OCI-LY7 (cell line): ENCODE measurements around the gene NPFFR2.

ENCODE experiments used
- EZH2phosphoT487 ChIP-seq: fragments of 200-600 bp; sonication (generic); IDR thresholded peaks from 2 replicates; pipeline ENCODE4 v1.6.1; 2018; ENCODE audit warnings: low read depth, borderline replicate concordance, mild to moderate bottlenecking, mixed run types, antibody characterized with exemption, low read length, moderate library complexity, mixed read lengths
- TF ChIP-seq, protein P1 (sequence below): fragments of 200-600 bp; sonication (generic); conservative IDR thresholded peaks from 2 replicates; pipeline ENCODE4 v1.5.1; 2014; ENCODE audit warnings: mild to moderate bottlenecking, antibody characterized with exemption, low read length, moderate library complexity, mixed read lengths

DNA sequence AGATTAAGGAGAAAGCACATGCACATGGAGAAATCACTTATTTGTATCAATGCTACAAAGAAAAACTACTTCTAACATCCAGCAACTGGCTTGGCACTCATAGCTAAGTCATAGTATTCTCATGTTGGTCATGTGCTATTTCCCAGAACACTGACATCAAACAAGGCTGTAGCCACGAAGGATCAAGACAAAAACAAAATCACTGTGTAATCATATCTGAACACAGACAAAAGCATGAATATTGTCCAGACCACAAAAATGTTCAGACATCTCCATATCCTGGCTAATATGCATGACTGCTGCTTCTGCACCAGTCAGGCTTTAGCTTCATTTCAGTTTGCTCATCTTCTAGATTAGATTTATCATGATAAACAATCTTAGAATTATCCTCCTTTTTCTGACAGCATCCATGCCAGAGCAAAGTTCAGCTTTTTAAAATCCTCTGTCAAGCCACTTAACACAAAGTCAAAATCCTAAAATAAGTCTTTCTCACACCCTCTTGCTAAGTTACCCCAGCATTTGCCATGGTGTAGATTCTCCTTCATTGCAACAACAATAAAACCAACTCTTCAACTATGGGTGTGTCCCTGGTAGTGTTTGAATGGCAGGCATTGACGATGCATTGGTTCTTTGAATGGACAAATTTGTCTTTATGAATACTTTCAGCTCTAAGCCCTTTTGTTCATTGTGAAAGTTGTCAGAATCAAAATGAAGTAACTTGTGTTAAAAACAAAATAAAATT lies 39.1 kb upstream of the NPFFR2 start:
- TF ChIP-seq, protein P1, sequence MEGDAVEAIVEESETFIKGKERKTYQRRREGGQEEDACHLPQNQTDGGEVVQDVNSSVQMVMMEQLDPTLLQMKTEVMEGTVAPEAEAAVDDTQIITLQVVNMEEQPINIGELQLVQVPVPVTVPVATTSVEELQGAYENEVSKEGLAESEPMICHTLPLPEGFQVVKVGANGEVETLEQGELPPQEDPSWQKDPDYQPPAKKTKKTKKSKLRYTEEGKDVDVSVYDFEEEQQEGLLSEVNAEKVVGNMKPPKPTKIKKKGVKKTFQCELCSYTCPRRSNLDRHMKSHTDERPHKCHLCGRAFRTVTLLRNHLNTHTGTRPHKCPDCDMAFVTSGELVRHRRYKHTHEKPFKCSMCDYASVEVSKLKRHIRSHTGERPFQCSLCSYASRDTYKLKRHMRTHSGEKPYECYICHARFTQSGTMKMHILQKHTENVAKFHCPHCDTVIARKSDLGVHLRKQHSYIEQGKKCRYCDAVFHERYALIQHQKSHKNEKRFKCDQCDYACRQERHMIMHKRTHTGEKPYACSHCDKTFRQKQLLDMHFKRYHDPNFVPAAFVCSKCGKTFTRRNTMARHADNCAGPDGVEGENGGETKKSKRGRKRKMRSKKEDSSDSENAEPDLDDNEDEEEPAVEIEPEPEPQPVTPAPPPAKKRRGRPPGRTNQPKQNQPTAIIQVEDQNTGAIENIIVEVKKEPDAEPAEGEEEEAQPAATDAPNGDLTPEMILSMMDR, result no peak
- no peak for TF ChIP-seq EZH2phosphoT487
